ENCODE measurements around the gene IL1B. TPM values are rescaled to one million over a fixed set of nuclear protein-coding genes. Genes with fewer than 3 reads are reported as not detected.
A peak's percentile ranks its signal among the peaks of the same experiment; 100 is the strongest.

The IL1B gene
- total and polyA plus RNA-seq, 2 donors (not counting 3 experiments of a cell fraction or from before 2014, with no cell fraction given) = 0.25 TPM; not detected in 1

DNA sequence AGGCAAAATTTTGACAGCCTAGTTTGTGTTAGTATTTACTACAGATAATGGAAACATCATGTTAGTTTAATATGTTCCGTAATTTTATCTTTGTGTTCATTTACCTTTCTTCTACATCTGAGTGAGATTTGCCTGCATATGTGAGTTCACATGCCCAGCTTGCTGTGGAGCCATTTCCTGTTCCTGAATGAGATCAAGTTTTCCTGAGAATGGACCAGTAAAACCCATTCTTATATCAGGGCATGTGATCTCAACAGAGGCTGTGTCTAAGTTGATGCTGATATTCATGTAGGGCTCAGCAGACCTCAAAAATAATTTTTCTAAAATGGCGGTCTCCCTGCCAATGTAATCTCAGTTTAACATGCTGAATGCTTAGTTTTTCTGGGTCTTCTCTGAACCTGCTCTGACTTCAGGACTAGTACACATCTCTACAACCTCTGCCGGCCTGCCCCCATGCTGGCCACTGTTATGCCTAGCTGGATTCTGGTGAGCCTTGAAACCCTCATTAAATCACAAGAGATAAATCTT, 53.3 kb downstream of the IL1B start:
- H3K36me3 ChIP-seq (ENCODE audit: control insufficient read depth in 2 of 2, extremely low read depth in 1 of 2, insufficient read depth in 2 of 2, low read length in 2 of 2) = no peaks in the 10 kb centered on the region
- no peak overlapping the region for H3K4me3 ChIP-seq (replicated peaks in 1 of 3; ENCODE audit: insufficient read depth in 1 of 3, low read depth in 1 of 3, low read length in 3 of 3)
- H4K20me1 ChIP-seq (replicated peaks; ENCODE audit: control insufficient read depth, extremely low read depth, insufficient read depth, low read length) = no peaks in the 10 kb centered on the region
- H3K27ac ChIP-seq (ENCODE audit: insufficient read depth, low read depth, low read length) = peak overlapping the region; percentile 73
- FAIRE-seq (peak; percentile 46), DNase-seq (ENCODE audit: low read depth, low spot score) (peak; percentile 62)
- no peaks in the 10 kb centered on the region for H3K27me3 ChIP-seq (ENCODE audit: control insufficient read depth in 2 of 2, insufficient read depth in 2 of 2, low read length in 2 of 2)
- H2AFZ ChIP-seq (ENCODE audit: low read depth, low read length) = peak overlapping the region; percentile 26
- no peak overlapping the region for H3K9ac ChIP-seq (replicated peaks; ENCODE audit: extremely low read depth, insufficient read depth, low read length)
- ChIA-PET POLR2A (no interaction called here), CTCF (interaction anchor here (0.9 to 3.6 kb wide), 7 partner anchors 9 to 159 kb away, joined by 3 to 14 read pairs (median 6); no protein-coding TSS in a partner anchor)
- H3K4me1 ChIP-seq (ENCODE audit: control insufficient read depth, extremely low read depth, insufficient read depth, low read length) = peaks cover 42% of the 10 kb centered on the region
- intact Hi-C loops (cut with micrococcal nuclease) = no loop called here
- no TSS peak for BruUV-seq (replicated peaks)
- dilution Hi-C loops (cut with MboI; ENCODE audit: extremely low pct_ligation_motif_present, low sequenced_read_pairs) = no loop called here
- peak overlapping the region; percentile 80 for H3K4me2 ChIP-seq (ENCODE audit: insufficient read depth, low read length)
- H3K9me3 ChIP-seq (replicated peaks; ENCODE audit: control insufficient read depth, insufficient read depth, low read length) = no peaks in the 10 kb centered on the region
- no peaks in the 10 kb centered on the region for H3K9me1 ChIP-seq (replicated peaks; ENCODE audit: control insufficient read depth, extremely low read depth, insufficient read depth, low read length)
- TF ChIP-seq MYC (IDR thresholded peaks at IDR 0.05; ENCODE audit: low read depth, low read length) (no peak), POLR2A (IDR thresholded peaks at IDR 0.05; ENCODE audit: low read depth, low read length) (no peak), FOS (IDR thresholded peaks at IDR 0.05; ENCODE audit: borderline replicate concordance, insufficient read depth, low read length) (no peak), GATA2 (IDR thresholded peaks at IDR 0.05; ENCODE audit: insufficient read depth, insufficient read length, low read depth, low read length) (no peak), EZH2 (IDR thresholded peaks at IDR 0.05; ENCODE audit: borderline replicate concordance, low read depth, low read length, severe bottlenecking) (no peak)
- TF ChIP-seq, protein P1, sequence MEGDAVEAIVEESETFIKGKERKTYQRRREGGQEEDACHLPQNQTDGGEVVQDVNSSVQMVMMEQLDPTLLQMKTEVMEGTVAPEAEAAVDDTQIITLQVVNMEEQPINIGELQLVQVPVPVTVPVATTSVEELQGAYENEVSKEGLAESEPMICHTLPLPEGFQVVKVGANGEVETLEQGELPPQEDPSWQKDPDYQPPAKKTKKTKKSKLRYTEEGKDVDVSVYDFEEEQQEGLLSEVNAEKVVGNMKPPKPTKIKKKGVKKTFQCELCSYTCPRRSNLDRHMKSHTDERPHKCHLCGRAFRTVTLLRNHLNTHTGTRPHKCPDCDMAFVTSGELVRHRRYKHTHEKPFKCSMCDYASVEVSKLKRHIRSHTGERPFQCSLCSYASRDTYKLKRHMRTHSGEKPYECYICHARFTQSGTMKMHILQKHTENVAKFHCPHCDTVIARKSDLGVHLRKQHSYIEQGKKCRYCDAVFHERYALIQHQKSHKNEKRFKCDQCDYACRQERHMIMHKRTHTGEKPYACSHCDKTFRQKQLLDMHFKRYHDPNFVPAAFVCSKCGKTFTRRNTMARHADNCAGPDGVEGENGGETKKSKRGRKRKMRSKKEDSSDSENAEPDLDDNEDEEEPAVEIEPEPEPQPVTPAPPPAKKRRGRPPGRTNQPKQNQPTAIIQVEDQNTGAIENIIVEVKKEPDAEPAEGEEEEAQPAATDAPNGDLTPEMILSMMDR (IDR thresholded peaks at IDR 0.05; ENCODE audit: extremely low read depth in 1 of 2, insufficient read depth in 1 of 2, low read depth in 1 of 2, low read length in 2 of 2) = no peak
- TF ChIP-seq, protein P2, sequence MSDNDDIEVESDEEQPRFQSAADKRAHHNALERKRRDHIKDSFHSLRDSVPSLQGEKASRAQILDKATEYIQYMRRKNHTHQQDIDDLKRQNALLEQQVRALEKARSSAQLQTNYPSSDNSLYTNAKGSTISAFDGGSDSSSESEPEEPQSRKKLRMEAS (IDR thresholded peaks at IDR 0.05; ENCODE audit: insufficient read depth, insufficient read length) = no peak
- no peaks in the 10 kb centered on the region for H3K79me2 ChIP-seq (ENCODE audit: control insufficient read depth, insufficient read depth, low read length)
